ENCODE results near the gene FUT4.

The FUT4 gene

GRCh38 chr11:94515398-94515797 is 28.3 kb upstream of the FUT4 start:
- H3K36me3 ChIP-seq (ENCODE audit: low read depth): no peaks in the 10 kb centered on the region
- no peak overlapping the region for H3K4me3 ChIP-seq (ENCODE audit: severe bottlenecking)
- H3K27me3 ChIP-seq (ENCODE audit: insufficient read depth, poor library complexity, severe bottlenecking): no peaks in the 10 kb centered on the region
- DNase-seq (ENCODE audit: low spot score) (no peak), ATAC-seq (ENCODE audit: low read depth) (no peak)
- no peak for TF ChIP-seq CTCF (IDR thresholded peaks at IDR 0.05; ENCODE audit: poor library complexity, severe bottlenecking)
- H3K27ac ChIP-seq (ENCODE audit: poor library complexity, severe bottlenecking): no peak overlapping the region
- H3K9me3 ChIP-seq (ENCODE audit: severe bottlenecking): no peaks in the 10 kb centered on the region
- peaks cover 7% of the 10 kb centered on the region for H3K4me1 ChIP-seq (ENCODE audit: insufficient read depth, poor library complexity, severe bottlenecking)

DNA sequence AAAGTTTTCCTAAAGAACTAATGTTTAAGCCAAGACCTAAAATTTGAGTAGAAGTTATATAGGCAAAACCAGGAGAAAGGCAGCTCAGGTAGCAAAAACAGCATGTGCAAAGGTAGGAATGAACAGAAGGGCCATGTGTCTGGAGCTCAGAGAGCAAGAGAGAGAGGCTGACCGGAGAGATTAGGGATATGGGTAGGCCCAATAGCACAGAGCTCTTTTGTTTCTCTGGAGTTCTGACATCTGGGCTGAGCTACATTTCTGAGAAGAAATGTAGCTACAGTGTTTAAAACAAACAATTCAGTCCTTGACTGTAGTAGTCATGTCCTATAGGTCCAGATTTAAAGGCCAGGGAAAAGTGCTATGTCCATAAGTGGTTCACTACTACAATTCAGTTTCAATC is 27.0 kb upstream of the FUT4 start:
- H3K27ac ChIP-seq (ENCODE audit: poor library complexity, severe bottlenecking): no peak overlapping the region
- no peaks in the 10 kb centered on the region for H3K27me3 ChIP-seq (ENCODE audit: insufficient read depth, poor library complexity, severe bottlenecking)
- H3K36me3 ChIP-seq (ENCODE audit: low read depth): no peaks in the 10 kb centered on the region
- no peak for TF ChIP-seq CTCF (IDR thresholded peaks at IDR 0.05; ENCODE audit: poor library complexity, severe bottlenecking)
- peaks cover 7% of the 10 kb centered on the region for H3K4me1 ChIP-seq (ENCODE audit: insufficient read depth, poor library complexity, severe bottlenecking)
- DNase-seq (ENCODE audit: low spot score): no peak
- no peak for ATAC-seq (ENCODE audit: low read depth)
- no peak overlapping the region for H3K4me3 ChIP-seq (ENCODE audit: severe bottlenecking)
- no peaks in the 10 kb centered on the region for H3K9me3 ChIP-seq (ENCODE audit: severe bottlenecking)

DNA sequence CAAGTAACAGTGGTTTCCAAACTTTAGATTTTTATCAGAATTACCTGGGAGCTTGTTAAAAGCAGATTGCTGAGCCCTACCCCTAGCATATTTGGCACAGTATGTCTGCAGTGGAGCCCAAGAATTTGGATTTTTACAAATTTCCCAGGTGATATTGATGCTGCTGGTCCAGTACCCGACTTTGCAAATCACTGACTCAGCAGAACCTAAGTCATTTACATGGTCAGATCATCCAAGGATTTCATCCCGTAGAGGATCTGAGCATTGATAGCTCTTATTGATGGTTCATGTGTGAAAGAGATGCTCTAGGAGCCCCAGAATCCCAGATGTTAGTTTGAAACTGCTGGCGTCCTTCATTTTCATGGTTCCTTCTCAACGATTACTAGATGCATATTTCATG is 25.4 kb upstream of the FUT4 start:
- no peak for TF ChIP-seq CTCF (IDR thresholded peaks at IDR 0.05; ENCODE audit: poor library complexity, severe bottlenecking)
- no peak overlapping the region for H3K4me3 ChIP-seq (ENCODE audit: severe bottlenecking)
- H3K4me1 ChIP-seq (ENCODE audit: insufficient read depth, poor library complexity, severe bottlenecking): peaks cover 3% of the 10 kb centered on the region
- no peak overlapping the region for H3K27ac ChIP-seq (ENCODE audit: poor library complexity, severe bottlenecking)
- no peaks in the 10 kb centered on the region for H3K9me3 ChIP-seq (ENCODE audit: severe bottlenecking)
- H3K27me3 ChIP-seq (ENCODE audit: insufficient read depth, poor library complexity, severe bottlenecking): no peaks in the 10 kb centered on the region
- ATAC-seq (ENCODE audit: low read depth) (no peak), DNase-seq (ENCODE audit: low spot score) (no peak)
- H3K36me3 ChIP-seq (ENCODE audit: low read depth): no peaks in the 10 kb centered on the region

DNA sequence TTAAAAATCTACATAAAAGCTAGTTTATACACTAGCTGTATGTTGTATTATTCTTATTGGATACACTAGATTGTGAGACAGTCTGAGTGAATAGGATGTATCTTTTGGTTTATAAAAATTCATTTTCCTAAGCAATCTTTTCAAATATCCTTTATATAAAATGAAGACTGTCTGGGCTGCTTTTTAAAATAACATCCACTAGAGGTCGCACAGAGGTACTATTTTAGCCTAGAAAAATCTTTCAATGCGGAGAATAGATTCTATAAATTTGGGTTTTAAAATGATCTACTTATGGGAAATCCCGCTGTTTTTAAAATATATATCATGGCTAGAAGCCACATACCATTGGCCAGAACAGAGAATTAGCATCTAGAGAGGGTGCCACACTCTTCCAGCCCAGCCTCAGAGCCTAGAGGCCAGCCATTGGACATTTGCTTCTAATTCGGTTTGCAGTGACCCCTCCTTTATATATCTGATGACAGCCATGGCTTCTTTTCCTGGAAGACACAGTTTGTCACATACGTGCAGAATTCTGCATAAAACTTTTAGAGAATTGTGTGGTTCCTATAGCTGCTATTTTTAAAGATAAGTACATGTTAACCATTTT is 24.1 kb upstream of the FUT4 start:
- H3K9me3 ChIP-seq (ENCODE audit: severe bottlenecking): no peaks in the 10 kb centered on the region
- DNase-seq (ENCODE audit: low spot score) (no peak), ATAC-seq (ENCODE audit: low read depth) (no peak; the same call in 2 of the 3 replicates)
- peak; percentile 92 for TF ChIP-seq CTCF (IDR thresholded peaks at IDR 0.05; ENCODE audit: poor library complexity, severe bottlenecking)
- no peak overlapping the region for H3K27ac ChIP-seq (ENCODE audit: poor library complexity, severe bottlenecking)
- no peaks in the 10 kb centered on the region for H3K27me3 ChIP-seq (ENCODE audit: insufficient read depth, poor library complexity, severe bottlenecking)
- no peak overlapping the region for H3K4me3 ChIP-seq (ENCODE audit: severe bottlenecking)
- H3K4me1 ChIP-seq (ENCODE audit: insufficient read depth, poor library complexity, severe bottlenecking): no peaks in the 10 kb centered on the region
- no peaks in the 10 kb centered on the region for H3K36me3 ChIP-seq (ENCODE audit: low read depth)

GRCh38 chr11:94521684-94522083 is 22.0 kb upstream of the FUT4 start:
- no peaks in the 10 kb centered on the region for H3K4me1 ChIP-seq (ENCODE audit: insufficient read depth, poor library complexity, severe bottlenecking)
- H3K27me3 ChIP-seq (ENCODE audit: insufficient read depth, poor library complexity, severe bottlenecking): no peaks in the 10 kb centered on the region
- ATAC-seq (ENCODE audit: low read depth) (no peak), DNase-seq (ENCODE audit: low spot score) (no peak)
- H3K4me3 ChIP-seq (ENCODE audit: severe bottlenecking): no peak overlapping the region
- H3K36me3 ChIP-seq (ENCODE audit: low read depth): no peaks in the 10 kb centered on the region
- peak; percentile 26 for TF ChIP-seq CTCF (IDR thresholded peaks at IDR 0.05; ENCODE audit: poor library complexity, severe bottlenecking)
- H3K9me3 ChIP-seq (ENCODE audit: severe bottlenecking): no peaks in the 10 kb centered on the region
- H3K27ac ChIP-seq (ENCODE audit: poor library complexity, severe bottlenecking): no peak overlapping the region

Measured in RWPE2 (cell line).